Measurements from ENCODE around the gene RAB37. TPM values are rescaled to one million over a fixed set of nuclear protein-coding genes. Genes with fewer than 3 reads are reported as not detected.

RAB37 gene
- total and polyA plus RNA-seq, 2 of the 13 experiments (the other 11 are each of a cell fraction or from before 2014, with no cell fraction given), result 0.91 to 3.7 TPM

DNA sequence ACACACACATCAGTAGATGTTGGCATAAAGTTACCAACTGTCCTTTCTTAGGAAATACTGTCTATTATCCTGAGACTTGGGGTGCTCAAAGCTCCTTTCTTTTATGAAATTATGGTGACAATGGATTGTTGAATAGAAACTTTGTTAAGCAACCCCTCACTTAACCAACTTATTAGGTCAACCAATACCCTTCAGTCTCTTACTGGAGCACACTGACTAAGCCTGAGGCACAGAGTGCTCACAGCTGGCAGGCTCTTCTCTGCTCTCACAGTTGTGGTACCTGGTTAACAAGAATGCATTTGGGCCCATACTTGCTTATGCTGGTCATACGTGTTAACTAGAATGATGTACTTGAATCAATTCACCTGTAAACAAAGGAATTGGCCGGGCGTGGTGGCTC, 49.2 kb upstream of the RAB37 start:
- no peak for FAIRE-seq
- TF ChIP-seq, protein P1, sequence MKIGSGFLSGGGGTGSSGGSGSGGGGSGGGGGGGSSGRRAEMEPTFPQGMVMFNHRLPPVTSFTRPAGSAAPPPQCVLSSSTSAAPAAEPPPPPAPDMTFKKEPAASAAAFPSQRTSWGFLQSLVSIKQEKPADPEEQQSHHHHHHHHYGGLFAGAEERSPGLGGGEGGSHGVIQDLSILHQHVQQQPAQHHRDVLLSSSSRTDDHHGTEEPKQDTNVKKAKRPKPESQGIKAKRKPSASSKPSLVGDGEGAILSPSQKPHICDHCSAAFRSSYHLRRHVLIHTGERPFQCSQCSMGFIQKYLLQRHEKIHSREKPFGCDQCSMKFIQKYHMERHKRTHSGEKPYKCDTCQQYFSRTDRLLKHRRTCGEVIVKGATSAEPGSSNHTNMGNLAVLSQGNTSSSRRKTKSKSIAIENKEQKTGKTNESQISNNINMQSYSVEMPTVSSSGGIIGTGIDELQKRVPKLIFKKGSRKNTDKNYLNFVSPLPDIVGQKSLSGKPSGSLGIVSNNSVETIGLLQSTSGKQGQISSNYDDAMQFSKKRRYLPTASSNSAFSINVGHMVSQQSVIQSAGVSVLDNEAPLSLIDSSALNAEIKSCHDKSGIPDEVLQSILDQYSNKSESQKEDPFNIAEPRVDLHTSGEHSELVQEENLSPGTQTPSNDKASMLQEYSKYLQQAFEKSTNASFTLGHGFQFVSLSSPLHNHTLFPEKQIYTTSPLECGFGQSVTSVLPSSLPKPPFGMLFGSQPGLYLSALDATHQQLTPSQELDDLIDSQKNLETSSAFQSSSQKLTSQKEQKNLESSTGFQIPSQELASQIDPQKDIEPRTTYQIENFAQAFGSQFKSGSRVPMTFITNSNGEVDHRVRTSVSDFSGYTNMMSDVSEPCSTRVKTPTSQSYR (CRISPR knock-in tag; IDR thresholded peaks at IDR 0.05; ENCODE audit: borderline replicate concordance), result no peak
- TF ChIP-seq KDM5B (CRISPR knock-in tag; IDR thresholded peaks at IDR 0.05; ENCODE audit: borderline replicate concordance), result no peak
- no peak for TF ChIP-seq MAFK (conservative IDR thresholded peaks at IDR 0.05 in 1 of 2, IDR thresholded peaks at IDR 0.05 in 1 of 2; ENCODE audit: low read length in 2 of 2)
- no peak for TF ChIP-seq PPARG (CRISPR knock-in tag; conservative IDR thresholded peaks at IDR 0.05)
- TF ChIP-seq FOXP4 (CRISPR knock-in tag; IDR thresholded peaks at IDR 0.05), result no peak
- no peak for TF ChIP-seq ZNF747 (CRISPR knock-in tag; IDR thresholded peaks at IDR 0.05; ENCODE audit: borderline replicate concordance)
- TF ChIP-seq STAT6 (CRISPR knock-in tag; IDR thresholded peaks at IDR 0.05; ENCODE audit: borderline replicate concordance), result no peak
- TF ChIP-seq, protein P2, sequence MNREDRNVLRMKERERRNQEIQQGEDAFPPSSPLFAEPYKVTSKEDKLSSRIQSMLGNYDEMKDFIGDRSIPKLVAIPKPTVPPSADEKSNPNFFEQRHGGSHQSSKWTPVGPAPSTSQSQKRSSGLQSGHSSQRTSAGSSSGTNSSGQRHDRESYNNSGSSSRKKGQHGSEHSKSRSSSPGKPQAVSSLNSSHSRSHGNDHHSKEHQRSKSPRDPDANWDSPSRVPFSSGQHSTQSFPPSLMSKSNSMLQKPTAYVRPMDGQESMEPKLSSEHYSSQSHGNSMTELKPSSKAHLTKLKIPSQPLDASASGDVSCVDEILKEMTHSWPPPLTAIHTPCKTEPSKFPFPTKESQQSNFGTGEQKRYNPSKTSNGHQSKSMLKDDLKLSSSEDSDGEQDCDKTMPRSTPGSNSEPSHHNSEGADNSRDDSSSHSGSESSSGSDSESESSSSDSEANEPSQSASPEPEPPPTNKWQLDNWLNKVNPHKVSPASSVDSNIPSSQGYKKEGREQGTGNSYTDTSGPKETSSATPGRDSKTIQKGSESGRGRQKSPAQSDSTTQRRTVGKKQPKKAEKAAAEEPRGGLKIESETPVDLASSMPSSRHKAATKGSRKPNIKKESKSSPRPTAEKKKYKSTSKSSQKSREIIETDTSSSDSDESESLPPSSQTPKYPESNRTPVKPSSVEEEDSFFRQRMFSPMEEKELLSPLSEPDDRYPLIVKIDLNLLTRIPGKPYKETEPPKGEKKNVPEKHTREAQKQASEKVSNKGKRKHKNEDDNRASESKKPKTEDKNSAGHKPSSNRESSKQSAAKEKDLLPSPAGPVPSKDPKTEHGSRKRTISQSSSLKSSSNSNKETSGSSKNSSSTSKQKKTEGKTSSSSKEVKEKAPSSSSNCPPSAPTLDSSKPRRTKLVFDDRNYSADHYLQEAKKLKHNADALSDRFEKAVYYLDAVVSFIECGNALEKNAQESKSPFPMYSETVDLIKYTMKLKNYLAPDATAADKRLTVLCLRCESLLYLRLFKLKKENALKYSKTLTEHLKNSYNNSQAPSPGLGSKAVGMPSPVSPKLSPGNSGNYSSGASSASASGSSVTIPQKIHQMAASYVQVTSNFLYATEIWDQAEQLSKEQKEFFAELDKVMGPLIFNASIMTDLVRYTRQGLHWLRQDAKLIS (CRISPR knock-in tag; IDR thresholded peaks at IDR 0.05), result no peak

More for the DNA sequence above, 49.2 kb upstream of the RAB37 start:
- intact Hi-C loops (cut with micrococcal nuclease; ENCODE audit: unreplicated experiment) (no loop called here), in situ Hi-C loops (cut with HindIII; ENCODE audit: extremely low pct_ligation_motif_present, low pct_unique_long_range_greater_than_20kb) (no loop called here)
- WGBS (ENCODE audit: low lambda C conversion rate), result 25% methylated on average over 3 of the region's 3 CpGs
- no peak overlapping the region for H3K4me2 ChIP-seq (ENCODE audit: low read depth, low read length)
- H3K36me3 ChIP-seq (replicated peaks in 1 of 2; ENCODE audit: control insufficient read depth in 1 of 2, insufficient read depth in 2 of 2, low read length in 2 of 2), result no peaks in the 10 kb centered on the region
- H4K20me1 ChIP-seq (ENCODE audit: insufficient read depth, low read length), result no peaks in the 10 kb centered on the region
- H2AFZ ChIP-seq (ENCODE audit: low read length), result no peak overlapping the region
- ChIA-PET CTCF (ENCODE audit: low intra/inter-chr PET ratio, low total read pairs) (no interaction called here), POLR2A (no interaction called here)
- DNase-seq (ENCODE audit: low spot score), result no peak
- H3K79me2 ChIP-seq (ENCODE audit: insufficient read depth, low read length), result no peaks in the 10 kb centered on the region
- H3K4me3 ChIP-seq (replicated peaks in 1 of 3; ENCODE audit: insufficient read depth in 1 of 3, low read depth in 2 of 3, low read length in 3 of 3), result no peak overlapping the region
- ATAC-seq, result no peak
- BruUV-seq (replicated peaks), result no TSS peak
- H3K9ac ChIP-seq (ENCODE audit: insufficient read depth, low read depth, low read length), result no peak overlapping the region
- H3K4me1 ChIP-seq (ENCODE audit: insufficient read depth, low read length), result no peaks in the 10 kb centered on the region
- no peaks in the 10 kb centered on the region for H3K9me3 ChIP-seq (ENCODE audit: low read length)
- H3K27ac ChIP-seq (ENCODE audit: extremely low read length, insufficient read depth, low read length), result no peak overlapping the region
- peaks cover 0 to 47% of the 10 kb centered on the region in 2 experiments; a peak in 4 of 5 replicates for H3K27me3 ChIP-seq (ENCODE audit: control insufficient read depth in 1 of 2, insufficient read depth in 2 of 2, low read length in 2 of 2)

Data from HepG2 (cell line).